Fibroblast of lung (primary cell): Measurements from ENCODE around the gene SELENOH.

Experiments
- CTCF ChIP-seq, 2 donors: IDR thresholded peaks in 1 of 2; conservative IDR thresholded peaks in 1 of 2; 1 replicate in 1 of 2; 2 replicates in 1 of 2; pipeline ENCODE4 v1.5.1; 2011 to 2012; ENCODE audit warnings: low read length in 2 of 2, control low read depth in 1 of 2, inconsistent platforms in 1 of 2, low read depth in 1 of 2, mild to moderate bottlenecking in 1 of 2
- EZH2 ChIP-seq: IDR thresholded peaks from 2 replicates; pipeline ENCODE4 v1.5.1; 2012; ENCODE audit warnings: low read length, control low read depth, mild to moderate bottlenecking; ENCODE audit errors: missing control alignments

GRCh38 chr11:57777969-57778317 is 36.7 kb downstream of the SELENOH start:
- TF ChIP-seq CTCF (conservative IDR thresholded peaks at IDR 0.05 in 1 of 2, IDR thresholded peaks at IDR 0.05 in 1 of 2; ENCODE audit: low read depth in 1 of 2, low read length in 2 of 2), result no peak
- no peak for TF ChIP-seq EZH2
